Chondrocyte (in vitro differentiated cells): ENCODE measurements around the gene PRMT5. TPM values are rescaled to one million over a fixed set of nuclear protein-coding genes. Genes with fewer than 3 reads are reported as not detected.
"Not testable (repeated sequence)": the region's sequence is repeated elsewhere in the genome, so short reads cannot be mapped to it uniquely, and the experiment has no call there.

Experiments
- DNase-seq: peaks from one replicate; pipeline ENCODE4 v3.0.0; 2021; ENCODE audit warnings: mixed read lengths, low spot score
- H3K27ac Mint-ChIP-seq: one replicate; pipeline ENCODE4 v1.8.0; 2021; ENCODE audit warnings: mild to moderate bottlenecking, moderate library complexity, mixed read lengths; ENCODE audit not compliant: unreplicated experiment
- H3K27me3 Mint-ChIP-seq: 2 replicates; pipeline ENCODE4 v1.8.0; 2021; ENCODE audit warnings: low read depth, mixed read lengths
- H3K36me3 Mint-ChIP-seq: 2 replicates; pipeline ENCODE4 v1.8.0; 2021; ENCODE audit warnings: low read depth, mixed read lengths
- H3K4me1 Mint-ChIP-seq: 2 replicates; pipeline ENCODE4 v1.8.0; 2021; ENCODE audit warnings: low read depth, mild to moderate bottlenecking, mixed read lengths
- H3K4me3 Mint-ChIP-seq: one replicate; pipeline ENCODE4 v1.8.0; 2021; ENCODE audit warnings: mild to moderate bottlenecking, moderate library complexity, mixed read lengths; ENCODE audit not compliant: unreplicated experiment
- H3K9me3 Mint-ChIP-seq: 2 replicates; pipeline ENCODE4 v1.8.0; 2021; ENCODE audit warnings: low read depth, mixed read lengths
- total RNA-seq: library from RNA; stranded (reverse); gene quantifications from 3 replicates; pipeline ENCODE4 v1.2.1, GENCODE V29; 2021
- TF ChIP-seq, protein P1 (sequence below): fragments of 200-600 bp; sonication (generic); IDR thresholded peaks from 2 replicates; pipeline ENCODE4 v1.5.0; 2021; ENCODE audit warnings: antibody characterized with exemption, mild to moderate bottlenecking, moderate library complexity

PRMT5 gene
- total RNA-seq, 1 donor from 2014 or later = 50.4 TPM

DNA sequence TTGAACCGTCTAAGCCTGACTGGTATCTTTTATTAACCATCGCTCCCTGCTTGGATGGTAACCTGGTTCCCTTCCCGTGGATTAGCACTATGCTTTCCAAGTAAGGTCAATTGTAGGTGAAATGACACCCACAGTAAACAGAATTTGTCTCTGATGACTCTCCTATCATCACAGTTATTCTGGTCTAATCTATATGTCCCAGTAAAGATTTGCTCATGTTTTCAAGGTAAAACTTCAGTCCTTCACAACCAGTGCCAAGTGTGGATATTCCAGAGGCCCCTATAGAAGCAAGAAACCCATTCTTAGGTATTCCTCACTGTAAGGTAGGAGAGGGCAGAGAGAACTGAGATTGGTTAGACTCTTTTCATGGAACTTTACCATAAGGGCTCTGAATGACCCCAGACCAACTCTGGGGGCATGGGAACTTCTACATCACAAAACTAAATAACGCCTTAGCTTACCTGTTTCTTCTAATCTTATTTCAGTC lies 37.6 kb upstream of the PRMT5 start:
- H3K27me3 Mint-ChIP-seq = no peaks in the 10 kb centered on the region
- no peak overlapping the region for H3K4me3 Mint-ChIP-seq
- no peak for DNase-seq
- TF ChIP-seq, protein P1, sequence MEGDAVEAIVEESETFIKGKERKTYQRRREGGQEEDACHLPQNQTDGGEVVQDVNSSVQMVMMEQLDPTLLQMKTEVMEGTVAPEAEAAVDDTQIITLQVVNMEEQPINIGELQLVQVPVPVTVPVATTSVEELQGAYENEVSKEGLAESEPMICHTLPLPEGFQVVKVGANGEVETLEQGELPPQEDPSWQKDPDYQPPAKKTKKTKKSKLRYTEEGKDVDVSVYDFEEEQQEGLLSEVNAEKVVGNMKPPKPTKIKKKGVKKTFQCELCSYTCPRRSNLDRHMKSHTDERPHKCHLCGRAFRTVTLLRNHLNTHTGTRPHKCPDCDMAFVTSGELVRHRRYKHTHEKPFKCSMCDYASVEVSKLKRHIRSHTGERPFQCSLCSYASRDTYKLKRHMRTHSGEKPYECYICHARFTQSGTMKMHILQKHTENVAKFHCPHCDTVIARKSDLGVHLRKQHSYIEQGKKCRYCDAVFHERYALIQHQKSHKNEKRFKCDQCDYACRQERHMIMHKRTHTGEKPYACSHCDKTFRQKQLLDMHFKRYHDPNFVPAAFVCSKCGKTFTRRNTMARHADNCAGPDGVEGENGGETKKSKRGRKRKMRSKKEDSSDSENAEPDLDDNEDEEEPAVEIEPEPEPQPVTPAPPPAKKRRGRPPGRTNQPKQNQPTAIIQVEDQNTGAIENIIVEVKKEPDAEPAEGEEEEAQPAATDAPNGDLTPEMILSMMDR = no peak
- no peaks in the 10 kb centered on the region for H3K4me1 Mint-ChIP-seq
- peak overlapping the region; percentile 54 for H3K27ac Mint-ChIP-seq
- peaks cover 10% of the 10 kb centered on the region for H3K36me3 Mint-ChIP-seq
- H3K9me3 Mint-ChIP-seq = no peaks in the 10 kb centered on the region

GRCh38 chr14:22965916-22966782 lies 37.0 kb upstream of the PRMT5 start:
- not testable (repeated sequence) for H3K4me1 Mint-ChIP-seq, H3K4me3 Mint-ChIP-seq, H3K27ac Mint-ChIP-seq

GRCh38 chr14:22962061-22962676 lies 33.0 kb upstream of the PRMT5 start:
- H3K4me1 Mint-ChIP-seq = no peaks in the 10 kb centered on the region
- H3K9me3 Mint-ChIP-seq = no peaks in the 10 kb centered on the region
- H3K27me3 Mint-ChIP-seq = no peaks in the 10 kb centered on the region
- no peak overlapping the region for H3K4me3 Mint-ChIP-seq
- no peak for DNase-seq
- no peak overlapping the region for H3K27ac Mint-ChIP-seq
- no peaks in the 10 kb centered on the region for H3K36me3 Mint-ChIP-seq
- TF ChIP-seq, protein P1 = no peak

More at GRCh38 chr14:22965916-22966782, 37.0 kb upstream of the PRMT5 start:
- H3K27me3 Mint-ChIP-seq, H3K9me3 Mint-ChIP-seq, DNase-seq, H3K36me3 Mint-ChIP-seq: not testable (repeated sequence)

DNA sequence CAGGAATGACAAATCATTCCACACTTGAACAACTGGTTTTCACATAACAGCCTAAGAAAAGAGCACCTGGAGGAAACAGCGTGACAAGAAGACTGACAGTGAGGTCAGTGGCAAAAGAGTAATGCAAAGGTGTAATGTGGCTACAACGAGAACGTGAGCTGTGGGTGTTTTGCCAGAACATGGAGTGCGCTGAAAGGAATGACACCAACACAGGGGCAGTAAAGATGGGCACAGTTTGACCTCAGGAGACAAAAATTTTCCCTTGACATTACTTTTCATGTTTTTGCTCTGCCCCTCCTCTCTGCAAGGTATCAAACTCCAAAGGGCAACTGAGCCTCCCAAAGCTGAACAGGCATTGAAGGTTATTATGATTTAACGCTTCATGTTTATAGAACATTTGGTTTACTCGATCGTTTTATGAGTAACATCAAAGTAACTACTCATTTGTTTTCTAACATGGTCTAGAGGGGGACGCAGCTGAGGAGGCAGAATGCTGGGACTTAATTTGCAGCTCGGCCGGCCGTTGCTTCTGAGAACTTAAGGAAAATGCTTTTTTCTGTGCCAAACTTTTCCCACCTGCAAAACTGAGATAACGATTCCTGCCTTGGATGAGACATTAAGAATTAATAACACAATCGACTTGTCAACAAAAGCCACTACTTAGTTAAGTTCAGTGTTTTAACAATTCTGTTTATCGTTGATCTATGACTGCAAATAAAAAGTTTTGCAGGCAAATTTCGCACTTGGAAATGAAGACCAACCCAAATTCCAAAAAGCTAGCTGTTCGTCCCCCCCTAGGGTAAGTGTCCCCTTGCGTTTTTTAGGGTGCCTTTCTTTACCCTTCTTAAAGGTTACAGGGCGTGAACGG lies 26.8 kb upstream of the PRMT5 start:
- H3K27ac Mint-ChIP-seq = peak overlapping the region; percentile 94
- no peak for DNase-seq
- H3K4me3 Mint-ChIP-seq = peak overlapping the region; percentile 91
- H3K9me3 Mint-ChIP-seq = no peaks in the 10 kb centered on the region
- H3K27me3 Mint-ChIP-seq = no peaks in the 10 kb centered on the region
- TF ChIP-seq, protein P1 = no peak
- H3K4me1 Mint-ChIP-seq = peaks cover 16% of the 10 kb centered on the region
- H3K36me3 Mint-ChIP-seq = peaks cover 5% of the 10 kb centered on the region

DNA sequence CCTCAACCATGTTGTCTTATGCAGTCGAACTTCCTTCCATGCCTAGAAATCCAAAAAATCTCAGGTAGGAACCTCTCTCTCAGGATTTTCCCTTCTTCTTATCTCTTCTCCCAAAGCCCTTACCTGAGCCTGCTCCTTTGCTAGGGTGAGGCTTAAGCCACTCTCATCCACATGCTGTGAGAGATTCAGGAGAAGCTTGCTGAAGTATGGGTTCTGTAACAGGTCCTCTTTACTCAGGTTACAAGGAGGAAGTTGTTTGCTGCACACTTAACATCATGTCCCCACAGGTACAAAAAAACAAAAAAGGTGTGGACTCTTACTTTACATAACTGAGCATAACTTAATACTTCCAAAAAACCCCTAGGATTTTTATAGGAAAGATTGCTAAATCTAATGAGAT lies 23.2 kb upstream of the PRMT5 start:
- Mint-ChIP-seq H3K27ac (no peak overlapping the region), H3K36me3 (peaks cover 12% of the 10 kb centered on the region), H3K27me3 (no peaks in the 10 kb centered on the region), H3K4me1 (peaks cover 16% of the 10 kb centered on the region), H3K4me3 (no peak overlapping the region), H3K9me3 (no peaks in the 10 kb centered on the region)
- TF ChIP-seq, protein P1 = no peak
- DNase-seq = no peak

DNA sequence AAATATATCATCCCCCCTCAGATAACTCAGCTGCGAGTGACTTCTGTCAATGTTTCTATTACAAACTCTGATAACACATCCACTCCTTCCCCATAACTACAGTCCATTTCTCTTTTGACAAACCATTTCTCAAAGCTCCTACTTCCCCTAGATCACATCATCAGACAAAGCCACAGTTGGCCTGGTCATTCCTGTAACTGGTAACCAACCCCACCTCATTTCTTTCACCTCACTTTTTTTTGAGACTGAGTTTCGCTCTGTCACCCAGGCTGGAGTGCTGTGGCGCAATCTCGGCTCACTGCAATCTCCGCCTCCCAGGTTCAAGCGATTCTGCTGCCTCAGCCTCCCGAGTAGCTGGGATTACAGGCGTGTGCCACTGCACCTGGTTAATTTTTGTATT lies 22.6 kb upstream of the PRMT5 start:
- DNase-seq, H3K27ac Mint-ChIP-seq, H3K9me3 Mint-ChIP-seq, H3K27me3 Mint-ChIP-seq, H3K4me3 Mint-ChIP-seq: not testable (repeated sequence)
- H3K4me1 Mint-ChIP-seq = peaks cover 16% of the 10 kb centered on the region
- H3K36me3 Mint-ChIP-seq = peaks cover 16% of the 10 kb centered on the region
